Lower lobe of right lung (tissue), 2 donors: ENCODE results near the gene GP5. TPM values are rescaled to one million over a fixed set of nuclear protein-coding genes. Genes with fewer than 3 reads are reported as not detected.

Experiments
- ATAC-seq, 2 donors: fragments of 200-7000 bp; cut with Tn5 transposase; one replicate each; pipeline ENCODE4 v1.9.1; 2020 to 2022; ENCODE audit warnings: mild to moderate bottlenecking in 2 of 2, moderate library complexity in 2 of 2
- DNase-seq: peaks from one replicate; pipeline ENCODE4 v3.0.0-alpha.2; 2020
- H3K27ac ChIP-seq: fragments of 200-600 bp; one replicate; pipeline ENCODE4 v1.8.0; 2022
- H3K27me3 ChIP-seq: fragments of 200-600 bp; one replicate; pipeline ENCODE4 v1.8.0; 2022; ENCODE audit warnings: low read depth
- H3K36me3 ChIP-seq: fragments of 200-600 bp; one replicate; pipeline ENCODE4 v1.8.0; 2022; ENCODE audit warnings: mild to moderate bottlenecking
- H3K4me1 ChIP-seq: fragments of 200-600 bp; one replicate; pipeline ENCODE4 v1.8.0; 2022
- H3K4me3 ChIP-seq: fragments of 200-600 bp; one replicate; pipeline ENCODE4 v1.8.0; 2022; ENCODE audit warnings: mild to moderate bottlenecking
- H3K9me3 ChIP-seq: fragments of 200-600 bp; one replicate; pipeline ENCODE4 v1.8.0; 2022
- intact Hi-C: fragments of 100-400 bp; cut with DNase I; formaldehyde crosslinking; loops from one replicate; pipeline ENCODE4 v1.11.0; 2022
- total RNA-seq: library from RNA; stranded (reverse); fragmentation: NEBNext Ultra II Directional; extraction: Animal tissue kit (Norgen Biotek cat#: 25700); gene quantifications from one replicate; pipeline ENCODE4 v1.2.1, GENCODE V29; 2021
- TF ChIP-seq, protein P1 (sequence below): fragments of 200-600 bp; IDR thresholded peaks from one replicate; pipeline ENCODE4 v1.8.0; 2022; ENCODE audit warnings: antibody characterized with exemption, mild to moderate bottlenecking
- donor health status: DM: no; HTN: yes; CAD: no; lungs with severe emphysema.

GP5 gene
- total RNA-seq, 1 donor from 2014 or later, result 0.38 TPM

GRCh38 chr3:194365978-194366490 is 33.0 kb downstream of the GP5 start:
- peaks cover 23% of the 10 kb centered on the region for H3K27me3 ChIP-seq
- DNase-seq, result no peak
- no peaks in the 10 kb centered on the region for H3K36me3 ChIP-seq
- no peak for ATAC-seq
- no peak overlapping the region for H3K4me3 ChIP-seq
- H3K4me1 ChIP-seq, result no peaks in the 10 kb centered on the region
- H3K9me3 ChIP-seq, result no peaks in the 10 kb centered on the region
- TF ChIP-seq, protein P1, sequence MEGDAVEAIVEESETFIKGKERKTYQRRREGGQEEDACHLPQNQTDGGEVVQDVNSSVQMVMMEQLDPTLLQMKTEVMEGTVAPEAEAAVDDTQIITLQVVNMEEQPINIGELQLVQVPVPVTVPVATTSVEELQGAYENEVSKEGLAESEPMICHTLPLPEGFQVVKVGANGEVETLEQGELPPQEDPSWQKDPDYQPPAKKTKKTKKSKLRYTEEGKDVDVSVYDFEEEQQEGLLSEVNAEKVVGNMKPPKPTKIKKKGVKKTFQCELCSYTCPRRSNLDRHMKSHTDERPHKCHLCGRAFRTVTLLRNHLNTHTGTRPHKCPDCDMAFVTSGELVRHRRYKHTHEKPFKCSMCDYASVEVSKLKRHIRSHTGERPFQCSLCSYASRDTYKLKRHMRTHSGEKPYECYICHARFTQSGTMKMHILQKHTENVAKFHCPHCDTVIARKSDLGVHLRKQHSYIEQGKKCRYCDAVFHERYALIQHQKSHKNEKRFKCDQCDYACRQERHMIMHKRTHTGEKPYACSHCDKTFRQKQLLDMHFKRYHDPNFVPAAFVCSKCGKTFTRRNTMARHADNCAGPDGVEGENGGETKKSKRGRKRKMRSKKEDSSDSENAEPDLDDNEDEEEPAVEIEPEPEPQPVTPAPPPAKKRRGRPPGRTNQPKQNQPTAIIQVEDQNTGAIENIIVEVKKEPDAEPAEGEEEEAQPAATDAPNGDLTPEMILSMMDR, result no peak
- intact Hi-C loops, result no loop called here
- H3K27ac ChIP-seq, result no peak overlapping the region

GRCh38 chr3:194365526-194365925 is 33.5 kb downstream of the GP5 start:
- DNase-seq, result no peak
- TF ChIP-seq, protein P1, result no peak
- no peaks in the 10 kb centered on the region for H3K4me1 ChIP-seq
- H3K27ac ChIP-seq, result no peak overlapping the region
- no peaks in the 10 kb centered on the region for H3K9me3 ChIP-seq
- no peak for ATAC-seq
- H3K36me3 ChIP-seq, result no peaks in the 10 kb centered on the region
- peaks cover 21% of the 10 kb centered on the region for H3K27me3 ChIP-seq
- intact Hi-C loops, result no loop called here
- H3K4me3 ChIP-seq, result no peak overlapping the region

- ATAC-seq, result peak in 1 of 2 donors; percentile 39
- no peaks in the 10 kb centered on the region for H3K9me3 ChIP-seq
- no peaks in the 10 kb centered on the region for H3K4me1 ChIP-seq
- peaks cover 16% of the 10 kb centered on the region for H3K27me3 ChIP-seq
- H3K27ac ChIP-seq, result no peak overlapping the region
- no peak overlapping the region for H3K4me3 ChIP-seq
- intact Hi-C loops, result no loop called here
- TF ChIP-seq, protein P1, result no peak
- no peak for DNase-seq
- H3K36me3 ChIP-seq, result no peaks in the 10 kb centered on the region
These were observed 34.2 kb downstream of the GP5 start for GRCh38 chr3:194364652-194365434.

DNA sequence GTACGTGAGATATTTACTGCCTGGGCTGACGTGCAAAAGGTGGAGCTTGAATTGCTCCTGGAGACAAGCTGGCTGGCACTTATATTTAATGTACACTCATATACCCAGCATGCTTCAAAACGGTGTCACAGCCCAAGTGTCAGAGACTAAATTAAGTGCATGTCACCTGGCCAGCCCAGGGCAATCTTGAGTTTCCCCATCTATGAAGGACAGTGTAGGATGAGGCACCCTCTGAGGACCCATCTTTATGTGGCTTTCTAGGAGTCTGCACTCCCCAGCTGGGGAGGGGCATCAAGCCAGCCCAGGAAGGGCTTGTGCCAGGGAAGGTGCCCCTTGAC is 34.8 kb downstream of the GP5 start:
- Histone ChIP-seq H3K4me3 (no peak overlapping the region), H3K27ac (no peak overlapping the region), H3K27me3 (peaks cover 10% of the 10 kb centered on the region), H3K4me1 (no peaks in the 10 kb centered on the region), H3K9me3 (no peaks in the 10 kb centered on the region), H3K36me3 (no peaks in the 10 kb centered on the region)
- no peak for DNase-seq
- TF ChIP-seq, protein P1, result no peak
- no peak for ATAC-seq
- intact Hi-C loops, result no loop called here

DNA sequence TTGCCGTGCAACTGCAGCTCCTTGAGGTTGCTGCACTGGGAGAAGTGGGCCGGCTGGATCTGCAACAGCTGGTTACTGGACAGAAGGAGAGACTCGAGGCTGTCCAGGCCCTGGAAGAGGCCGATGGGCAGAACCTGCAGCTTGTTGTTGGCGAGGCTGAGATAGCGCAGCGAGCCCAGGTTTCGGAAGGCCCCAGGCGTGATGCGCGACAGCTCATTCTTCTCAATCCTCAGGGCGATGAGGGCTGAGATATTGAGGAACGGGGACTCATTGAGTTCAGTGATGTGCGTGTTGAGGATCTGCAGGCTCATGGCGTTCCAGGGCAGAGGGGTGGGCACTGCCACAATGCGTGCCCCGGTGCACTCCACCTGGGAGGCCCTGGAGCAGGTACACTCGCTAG is 38.5 kb downstream of the GP5 start:
- DNase-seq (no peak), ATAC-seq (no peak)
- intact Hi-C loops, result no loop called here
- Histone ChIP-seq H3K4me3 (no peak overlapping the region), H3K4me1 (no peaks in the 10 kb centered on the region), H3K27ac (no peak overlapping the region), H3K9me3 (no peaks in the 10 kb centered on the region), H3K27me3 (no peaks in the 10 kb centered on the region), H3K36me3 (no peaks in the 10 kb centered on the region)
- TF ChIP-seq, protein P1, result no peak
